HepG2 (cell line): Measurements from ENCODE around the gene TAS1R3. TPM values are rescaled to one million over a fixed set of nuclear protein-coding genes. Genes with fewer than 3 reads are reported as not detected.

Experiments used
- DMAP1 ChIP-seq: IDR thresholded peaks from 2 replicates; pipeline ENCODE4 v1.6.1; 2016
- FOXK2 ChIP-seq: fragments of 450-650 bp; IDR thresholded peaks from 2 replicates; pipeline ENCODE4 v1.6.1; 2016
- HOXD1 ChIP-seq: sonication (generic); formaldehyde crosslinking; IDR thresholded peaks from 2 replicates; pipeline ENCODE4 v1.5.0; 2020; ENCODE audit warnings: missing genetic modification reagents
- KDM5B ChIP-seq: sonication (generic); formaldehyde crosslinking; IDR thresholded peaks from 2 replicates; pipeline ENCODE4 v1.4.0; 2020; ENCODE audit warnings: missing genetic modification reagents, mild to moderate bottlenecking, borderline replicate concordance
- KLF9 ChIP-seq: IDR thresholded peaks from 2 replicates; pipeline ENCODE4 v1.6.1; 2016; ENCODE audit warnings: low read depth
- NCOA5 ChIP-seq: sonication (generic); formaldehyde crosslinking; IDR thresholded peaks from 2 replicates; pipeline ENCODE4 v1.4.0; 2020; ENCODE audit warnings: missing genetic modification reagents
- NFE2 ChIP-seq: sonication (generic); formaldehyde crosslinking; IDR thresholded peaks from 2 replicates; pipeline ENCODE4 v1.4.0; 2020; ENCODE audit warnings: missing genetic modification reagents
- NFKB2 ChIP-seq: sonication (generic); formaldehyde crosslinking; IDR thresholded peaks from 2 replicates; pipeline ENCODE4 v1.4.0; 2020; ENCODE audit warnings: missing genetic modification reagents, borderline replicate concordance
- RAD51 ChIP-seq: fragments of 450-650 bp; IDR thresholded peaks from 2 replicates; pipeline ENCODE4 v1.6.1; 2016; ENCODE audit warnings: borderline replicate concordance
- SRY ChIP-seq: sonication (generic); formaldehyde crosslinking; IDR thresholded peaks from 2 replicates; pipeline ENCODE4 v1.8.0; 2022; ENCODE audit warnings: mild to moderate bottlenecking, missing genetic modification reagents
- ZBTB42 ChIP-seq: sonication (generic); formaldehyde crosslinking; IDR thresholded peaks from 2 replicates; pipeline ENCODE4 v1.5.0; 2020; ENCODE audit warnings: mild to moderate bottlenecking, missing genetic modification reagents
- ZNF160 ChIP-seq: sonication (generic); formaldehyde crosslinking; IDR thresholded peaks from 2 replicates; pipeline ENCODE4 v1.8.0; 2022; ENCODE audit warnings: mild to moderate bottlenecking, inconsistent platforms, missing genetic modification reagents
- ZNF224 ChIP-seq: sonication (generic); formaldehyde crosslinking; IDR thresholded peaks from 2 replicates; pipeline ENCODE4 v1.5.0; 2020; ENCODE audit warnings: mild to moderate bottlenecking, missing genetic modification reagents
- ZNF670 ChIP-seq: sonication (generic); formaldehyde crosslinking; IDR thresholded peaks from 2 replicates; pipeline ENCODE4 v1.8.0; 2022; ENCODE audit warnings: mild to moderate bottlenecking, missing genetic modification reagents, borderline replicate concordance
- ZNF761 ChIP-seq: sonication (generic); formaldehyde crosslinking; conservative IDR thresholded peaks from 2 replicates; pipeline ENCODE4 v1.4.0; 2020; ENCODE audit warnings: mild to moderate bottlenecking, missing genetic modification reagents
- ZNF781 ChIP-seq: sonication (generic); formaldehyde crosslinking; IDR thresholded peaks from 2 replicates; pipeline ENCODE4 v1.5.1; 2020; ENCODE audit warnings: borderline replicate concordance, mild to moderate bottlenecking, missing genetic modification reagents; ENCODE audit errors: not compliant biosample characterization
- polyA plus RNA-seq, 8 experiments: library from polyadenylated mRNA; depleted of rRNA in 3 of 8; stranded (reverse) in 7 of 8; unstranded in 1 of 8; fragments of >200 nt; fragmentation: Illumina TruSeq in 4 of 8; extraction: Trizol in 4 of 8; gene quantifications; 2 replicates each; pipeline versions ENCODE4 v1.2.1 to v1.2.3, GENCODE V29; 2011 to 2016; ENCODE audit warnings: low read depth in 4 of 8, missing spikeins in 1 of 8, mixed read lengths in 1 of 8; ENCODE audit not compliant: insufficient read depth in 1 of 8
- total RNA-seq, 5 experiments: library from RNA; depleted of rRNA; stranded (reverse); fragments of >200 nt; fragmentation: Illumina TruSeq; extraction: Trizol; gene quantifications; 2 replicates each; pipeline ENCODE4 v1.2.3, GENCODE V29; 2016; ENCODE audit warnings: low read depth in 1 of 5
- TF ChIP-seq, protein P1 (sequence below): sonication (generic); formaldehyde crosslinking; conservative IDR thresholded peaks from 2 replicates; pipeline ENCODE4 v1.4.0; 2020; ENCODE audit warnings: missing genetic modification reagents
- TF ChIP-seq, protein P2 (sequence below): IDR thresholded peaks from 2 replicates; pipeline ENCODE4 v1.6.1; 2016; ENCODE audit warnings: missing genetic modification reagents, missing compliant biosample characterization
- TF ChIP-seq, protein P3 (sequence below), 2 experiments: sonication (generic) in 1 of 2; formaldehyde crosslinking in 1 of 2; IDR thresholded peaks; 2 replicates each; pipeline versions ENCODE4 v1.6.1 to v1.9.0; 2014 to 2022; ENCODE audit warnings: antibody characterized with exemption in 1 of 2, borderline replicate concordance in 1 of 2, inconsistent platforms in 1 of 2, low read depth in 1 of 2, missing genetic modification reagents in 1 of 2
- TF ChIP-seq, protein P4 (sequence below): IDR thresholded peaks from 2 replicates; pipeline ENCODE4 v1.6.1; 2012; ENCODE audit warnings: low read depth, low read length, improper control_type of control experiment

Gene TAS1R3
- total and polyA plus RNA-seq, 2 of the 13 experiments (the other 11 are each of a cell fraction or from before 2014, with no cell fraction given) = 0.13 to 0.15 TPM

DNA sequence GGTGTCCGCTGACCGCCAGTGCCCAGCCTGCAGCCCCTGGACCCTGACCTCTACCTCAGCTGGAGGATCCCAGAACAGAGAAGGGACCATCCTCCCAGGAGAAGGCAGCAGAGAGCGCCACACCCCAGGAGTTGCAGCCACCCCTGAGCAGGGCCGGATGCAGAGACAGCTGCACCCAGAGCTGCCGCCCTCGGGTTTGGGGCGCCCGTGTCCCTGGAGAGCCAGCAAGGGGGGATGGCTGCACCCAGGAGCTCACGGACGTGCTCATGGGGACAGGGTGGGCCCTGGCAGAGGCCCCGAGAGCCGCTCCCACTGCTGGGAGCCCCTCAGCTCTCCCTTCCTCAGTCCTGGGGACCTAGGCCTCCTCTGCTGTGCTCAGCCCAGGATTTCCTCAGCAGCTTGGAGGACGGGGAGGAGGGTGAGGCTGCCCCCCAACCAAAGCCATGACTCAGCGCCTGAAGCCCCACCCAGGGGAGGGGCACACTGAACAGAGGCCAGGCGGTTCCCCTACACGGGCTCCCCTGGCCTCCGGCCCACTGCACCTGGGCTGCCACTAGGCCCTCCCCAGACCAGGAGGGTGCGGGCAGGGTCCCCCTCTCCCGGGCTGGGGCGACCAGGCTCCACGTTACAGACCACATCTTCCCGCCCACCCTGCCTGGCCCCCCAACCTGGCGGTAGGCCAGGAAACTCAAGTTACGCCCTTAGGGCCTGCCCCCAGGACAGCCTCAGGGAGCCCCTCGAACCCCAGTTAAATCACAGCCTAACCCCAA, 25.6 kb upstream of the TAS1R3 start (continued):
- TF ChIP-seq, protein P1, sequence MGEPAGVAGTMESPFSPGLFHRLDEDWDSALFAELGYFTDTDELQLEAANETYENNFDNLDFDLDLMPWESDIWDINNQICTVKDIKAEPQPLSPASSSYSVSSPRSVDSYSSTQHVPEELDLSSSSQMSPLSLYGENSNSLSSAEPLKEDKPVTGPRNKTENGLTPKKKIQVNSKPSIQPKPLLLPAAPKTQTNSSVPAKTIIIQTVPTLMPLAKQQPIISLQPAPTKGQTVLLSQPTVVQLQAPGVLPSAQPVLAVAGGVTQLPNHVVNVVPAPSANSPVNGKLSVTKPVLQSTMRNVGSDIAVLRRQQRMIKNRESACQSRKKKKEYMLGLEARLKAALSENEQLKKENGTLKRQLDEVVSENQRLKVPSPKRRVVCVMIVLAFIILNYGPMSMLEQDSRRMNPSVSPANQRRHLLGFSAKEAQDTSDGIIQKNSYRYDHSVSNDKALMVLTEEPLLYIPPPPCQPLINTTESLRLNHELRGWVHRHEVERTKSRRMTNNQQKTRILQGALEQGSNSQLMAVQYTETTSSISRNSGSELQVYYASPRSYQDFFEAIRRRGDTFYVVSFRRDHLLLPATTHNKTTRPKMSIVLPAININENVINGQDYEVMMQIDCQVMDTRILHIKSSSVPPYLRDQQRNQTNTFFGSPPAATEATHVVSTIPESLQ = no peak
- TF ChIP-seq, protein P2, sequence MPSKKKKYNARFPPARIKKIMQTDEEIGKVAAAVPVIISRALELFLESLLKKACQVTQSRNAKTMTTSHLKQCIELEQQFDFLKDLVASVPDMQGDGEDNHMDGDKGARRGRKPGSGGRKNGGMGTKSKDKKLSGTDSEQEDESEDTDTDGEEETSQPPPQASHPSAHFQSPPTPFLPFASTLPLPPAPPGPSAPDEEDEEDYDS (CRISPR knock-in tag) = peak; percentile 13; the same call in 1 of the 2 replicates
- TF ChIP-seq HOXD1 (CRISPR knock-in tag) (0 out of 2 replicates have a peak, but pooled peaks have one; percentile 32), ZNF160 (no peak), DMAP1 (CRISPR knock-in tag) (0 out of 2 replicates have a peak, but pooled peaks have one; percentile 14), NFE2 (CRISPR knock-in tag) (peak; percentile 77; the same call in 1 of the 2 replicates), ZNF670 (CRISPR knock-in tag) (no peak), FOXK2 (no peak), SRY (0 out of 2 replicates have a peak, but pooled peaks have one; percentile 23), KLF9 (CRISPR knock-in tag) (no peak), NFKB2 (CRISPR knock-in tag) (peak; percentile 78; the same call in 1 of the 2 replicates), NCOA5 (no peak), ZNF224 (CRISPR knock-in tag) (no peak), ZNF781 (CRISPR knock-in tag) (no peak), ZNF761 (CRISPR knock-in tag) (no peak), RAD51 (no peak), ZBTB42 (no peak), KDM5B (CRISPR knock-in tag) (0 out of 2 replicates have a peak, but pooled peaks have one; percentile 17)
- TF ChIP-seq, protein P3, sequence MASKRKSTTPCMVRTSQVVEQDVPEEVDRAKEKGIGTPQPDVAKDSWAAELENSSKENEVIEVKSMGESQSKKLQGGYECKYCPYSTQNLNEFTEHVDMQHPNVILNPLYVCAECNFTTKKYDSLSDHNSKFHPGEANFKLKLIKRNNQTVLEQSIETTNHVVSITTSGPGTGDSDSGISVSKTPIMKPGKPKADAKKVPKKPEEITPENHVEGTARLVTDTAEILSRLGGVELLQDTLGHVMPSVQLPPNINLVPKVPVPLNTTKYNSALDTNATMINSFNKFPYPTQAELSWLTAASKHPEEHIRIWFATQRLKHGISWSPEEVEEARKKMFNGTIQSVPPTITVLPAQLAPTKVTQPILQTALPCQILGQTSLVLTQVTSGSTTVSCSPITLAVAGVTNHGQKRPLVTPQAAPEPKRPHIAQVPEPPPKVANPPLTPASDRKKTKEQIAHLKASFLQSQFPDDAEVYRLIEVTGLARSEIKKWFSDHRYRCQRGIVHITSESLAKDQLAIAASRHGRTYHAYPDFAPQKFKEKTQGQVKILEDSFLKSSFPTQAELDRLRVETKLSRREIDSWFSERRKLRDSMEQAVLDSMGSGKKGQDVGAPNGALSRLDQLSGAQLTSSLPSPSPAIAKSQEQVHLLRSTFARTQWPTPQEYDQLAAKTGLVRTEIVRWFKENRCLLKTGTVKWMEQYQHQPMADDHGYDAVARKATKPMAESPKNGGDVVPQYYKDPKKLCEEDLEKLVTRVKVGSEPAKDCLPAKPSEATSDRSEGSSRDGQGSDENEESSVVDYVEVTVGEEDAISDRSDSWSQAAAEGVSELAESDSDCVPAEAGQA (IDR thresholded peaks at IDR 0.05; ENCODE audit: low read depth) = 0 out of 2 replicates have a peak, but pooled peaks have one; percentile 1
- TF ChIP-seq, protein P3 (CRISPR knock-in tag; IDR thresholded peaks at IDR 0.05; ENCODE audit: borderline replicate concordance) = no peak
- TF ChIP-seq, protein P4, sequence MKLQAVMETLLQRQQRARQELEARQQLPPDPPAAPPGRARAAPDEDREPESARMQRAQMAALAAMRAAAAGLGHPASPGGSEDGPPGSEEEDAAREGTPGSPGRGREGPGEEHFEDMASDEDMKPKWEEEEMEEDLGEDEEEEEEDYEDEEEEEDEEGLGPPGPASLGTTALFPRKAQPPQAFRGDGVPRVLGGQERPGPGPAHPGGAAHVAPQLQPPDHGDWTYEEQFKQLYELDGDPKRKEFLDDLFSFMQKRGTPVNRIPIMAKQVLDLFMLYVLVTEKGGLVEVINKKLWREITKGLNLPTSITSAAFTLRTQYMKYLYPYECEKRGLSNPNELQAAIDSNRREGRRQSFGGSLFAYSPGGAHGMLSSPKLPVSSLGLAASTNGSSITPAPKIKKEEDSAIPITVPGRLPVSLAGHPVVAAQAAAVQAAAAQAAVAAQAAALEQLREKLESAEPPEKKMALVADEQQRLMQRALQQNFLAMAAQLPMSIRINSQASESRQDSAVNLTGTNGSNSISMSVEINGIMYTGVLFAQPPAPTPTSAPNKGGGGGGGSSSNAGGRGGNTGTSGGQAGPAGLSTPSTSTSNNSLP = no peak
